HG03342 (cell line): ENCODE results near the gene ERP29.
"Not testable (repeated sequence)": the region's sequence is repeated elsewhere in the genome, so short reads cannot be mapped to it uniquely, and the experiment has no call there.

Experiments used
- ATAC-seq: cut with Tn5 transposase; IDR thresholded peaks from one replicate; pipeline ENCODE4 v1.9.1; 2021; ENCODE audit warnings: mild to moderate bottlenecking, moderate library complexity; ENCODE audit not compliant: unreplicated experiment

Gene ERP29

GRCh38 chr12:112032292-112032691 lies 19.1 kb downstream of the ERP29 start:
- no peak for ATAC-seq

DNA sequence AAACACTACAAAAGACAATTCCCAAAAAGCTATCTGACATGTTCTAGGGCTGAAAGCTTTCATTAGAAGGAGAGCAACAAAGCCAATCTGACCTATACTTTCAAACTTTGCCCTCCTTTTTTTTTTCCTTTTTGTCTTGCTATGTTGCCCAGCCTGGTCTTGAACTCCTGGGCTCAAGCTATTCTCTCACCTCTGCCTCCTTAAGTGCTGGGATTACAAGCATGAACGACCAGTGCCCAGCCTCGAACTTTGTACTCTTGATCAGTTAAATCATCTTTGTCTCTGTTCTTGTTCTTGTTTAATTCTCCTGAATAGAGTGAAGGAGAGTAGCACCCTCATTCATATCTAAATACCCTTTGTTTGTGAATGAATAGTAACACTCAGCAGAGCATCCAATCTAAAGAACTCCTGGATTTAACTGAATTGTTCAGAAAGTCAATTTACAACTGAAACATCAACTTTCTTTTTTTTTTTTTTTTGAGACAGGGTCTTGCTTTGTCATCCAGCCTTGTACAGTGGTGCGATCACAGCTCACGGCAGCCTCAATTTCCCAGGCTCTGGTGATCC lies 22.1 kb downstream of the ERP29 start:
- no peak for ATAC-seq

GRCh38 chr12:112036614-112037013 lies 23.4 kb downstream of the ERP29 start:
- ATAC-seq = not testable (repeated sequence)

- ATAC-seq = no peak
These were observed 32.8 kb downstream of the ERP29 start for GRCh38 chr12:112046003-112046402.

DNA sequence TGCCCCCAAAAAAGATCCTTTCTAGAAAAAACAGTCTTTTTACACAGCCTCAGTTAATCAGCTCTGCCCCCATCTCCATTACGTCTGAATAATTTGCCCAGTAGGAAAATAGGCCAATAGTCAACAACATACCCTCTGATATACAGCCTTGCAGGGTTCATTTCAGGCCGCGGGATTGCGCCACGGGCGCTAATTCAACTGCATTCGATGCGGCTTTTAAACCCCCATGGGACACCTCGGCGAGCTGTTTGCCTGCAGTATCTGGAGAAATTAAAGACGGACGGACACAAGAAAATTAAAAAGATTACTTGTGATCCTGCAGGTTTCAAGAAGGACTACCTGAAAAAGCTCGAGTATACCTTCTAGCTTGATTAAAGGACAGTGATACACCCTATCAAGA lies 36.1 kb downstream of the ERP29 start:
- ATAC-seq = no peak

DNA sequence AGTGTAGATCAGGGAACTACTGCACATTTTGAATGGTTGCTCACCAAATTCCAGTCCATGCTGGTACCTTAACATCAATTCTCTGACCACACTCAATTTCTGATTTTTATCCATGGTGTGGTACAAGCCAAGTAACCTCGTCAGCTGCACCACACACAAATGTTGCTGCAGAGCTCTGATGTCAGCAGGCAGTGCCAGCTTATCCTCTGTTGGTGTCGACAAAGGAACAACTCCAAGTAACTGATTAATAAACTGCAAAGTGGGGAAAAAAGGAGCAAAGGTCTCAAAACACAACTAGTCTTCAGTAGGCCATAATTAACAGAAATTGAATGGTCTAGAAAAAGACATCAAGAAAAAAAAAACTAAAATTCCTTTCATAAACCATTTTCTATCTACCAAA lies 47.9 kb downstream of the ERP29 start:
- ATAC-seq = no peak

- no peak for ATAC-seq
These were observed 50.0 kb downstream of the ERP29 start for GRCh38 chr12:112063273-112063672.

GRCh38 chr12:112066566-112066965 lies 53.3 kb downstream of the ERP29 start:
- no peak for ATAC-seq
